ENCODE measurements around the gene ENOSF1.
"Not testable (repeated sequence)": the region's sequence is repeated elsewhere in the genome, so short reads cannot be mapped to it uniquely, and the experiment has no call there.

GRCh38 chr18:682416-682815 lies 30.0 kb downstream of the ENOSF1 start:
- not testable (repeated sequence) for TF ChIP-seq CTCF, POLR2A (IDR thresholded peaks at IDR 0.05)
